NCI-H1436 (cell line): Measurements from ENCODE around the gene GTF2F1.
"Not testable (repeated sequence)": the region's sequence is repeated elsewhere in the genome, so short reads cannot be mapped to it uniquely, and the experiment has no call there.

Experiments used
- DNase-seq: peaks from one replicate; lab custom pipeline; 2025; lab: John Stamatoyannopoulos, UW

Gene GTF2F1

GRCh38 chr19:6355321-6356040 is 37.5 kb downstream of the GTF2F1 start:
- not testable (repeated sequence) for DNase-seq

GRCh38 chr19:6354098-6354674 is 38.8 kb downstream of the GTF2F1 start:
- DNase-seq = no peak

GRCh38 chr19:6352381-6353165 is 40.4 kb downstream of the GTF2F1 start:
- DNase-seq = no peak

- no peak for DNase-seq
Observed at GRCh38 chr19:6350688-6351087, 42.3 kb downstream of the GTF2F1 start.

- DNase-seq = not testable (repeated sequence)
Observed at GRCh38 chr19:6349271-6349670, 43.7 kb downstream of the GTF2F1 start.

GRCh38 chr19:6343462-6343861 is 49.5 kb downstream of the GTF2F1 start:
- no peak for DNase-seq

GRCh38 chr19:6340493-6341201 is 52.3 kb downstream of the GTF2F1 start:
- DNase-seq = no peak

GRCh38 chr19:6334490-6335285 is 58.3 kb downstream of the GTF2F1 start:
- no peak for DNase-seq

- DNase-seq = no peak
Observed at GRCh38 chr19:6333439-6333838, 59.5 kb downstream of the GTF2F1 start, which contains the start of gene ACER1. Gene ACER1, minus strand, starts transcription at chr19:6333612. Its CDS starts 61 bp downstream, at chr19:6333551.
